OCI-LY7 (cell line): ENCODE results near the gene CEBPZOS. TPM values are rescaled to one million over a fixed set of nuclear protein-coding genes. Genes with fewer than 3 reads are reported as not detected.

Source experiments
- BruUV-seq: library from RNA; stranded (reverse); fragments of 400-500 nt; replicated peaks from 2 replicates; lab custom pipeline; 2021; lab: Mats Ljungman, UMichigan
- CTCF ChIA-PET: fragments of 300-600 bp; sonication (Branson Sonifier 250); formaldehyde crosslinking; loops from one replicate; lab custom pipeline; 2022; ENCODE audit warnings: antibody characterized with exemption; ENCODE audit not compliant: unreplicated experiment; lab: Charles Lee
- POLR2A ChIA-PET: fragments of 300-600 bp; sonication (Branson Sonifier 250); formaldehyde crosslinking; loops from one replicate; lab custom pipeline; 2022; ENCODE audit warnings: antibody characterized with exemption; lab: Charles Lee
- DNase-seq: peaks from one replicate; pipeline ENCODE4 v3.0.0-alpha.2; 2015; ENCODE audit warnings: low spot score
- H2AFZ ChIP-seq: fragments of 200-600 bp; sonication (generic), shearing (Covaris generic); 2 replicates; pipeline ENCODE4 v1.6.1; 2014; ENCODE audit warnings: mild to moderate bottlenecking, antibody characterized with exemption, low read length, moderate library complexity
- H3K27ac ChIP-seq: fragments of 200-600 bp; sonication (generic); 2 replicates; pipeline ENCODE4 v1.5.1; 2014; ENCODE audit warnings: mixed run types, low read depth, mild to moderate bottlenecking, moderate library complexity, low read length, inconsistent platforms; ENCODE audit not compliant: poor library complexity, severe bottlenecking
- H3K36me3 ChIP-seq: fragments of 200-600 bp; sonication (generic); 2 replicates; pipeline ENCODE4 v1.6.1; 2014; ENCODE audit warnings: mild to moderate bottlenecking, antibody characterized with exemption, low read length, moderate library complexity, mixed read lengths; ENCODE audit not compliant: insufficient read depth
- H3K4me1 ChIP-seq: fragments of 200-600 bp; sonication (generic); 2 replicates; pipeline ENCODE4 v1.5.1; 2014; ENCODE audit warnings: mild to moderate bottlenecking, low read length; ENCODE audit not compliant: insufficient read depth, poor library complexity, severe bottlenecking
- H3K4me2 ChIP-seq: fragments of 200-600 bp; sonication (generic); 2 replicates; pipeline ENCODE4 v1.6.1; 2014; ENCODE audit warnings: mild to moderate bottlenecking, low read length
- H3K4me3 ChIP-seq: fragments of 200-600 bp; sonication (generic); 2 replicates; pipeline ENCODE4 v1.5.1; 2014; ENCODE audit warnings: mild to moderate bottlenecking, low read depth, low read length; ENCODE audit not compliant: poor library complexity, severe bottlenecking
- H3K79me2 ChIP-seq: fragments of 200-600 bp; sonication (generic); 2 replicates; pipeline ENCODE4 v1.6.1; 2016; ENCODE audit warnings: low read depth, mild to moderate bottlenecking, low read length, moderate library complexity, mixed read lengths; ENCODE audit not compliant: insufficient read depth
- H3K9me2 ChIP-seq: fragments of 200-600 bp; sonication (generic); 2 replicates; pipeline ENCODE4 v1.6.1; 2016; ENCODE audit warnings: mild to moderate bottlenecking, low read length, mixed read lengths; ENCODE audit not compliant: insufficient read depth
- H3K9me3 ChIP-seq: fragments of 200-600 bp; sonication (generic); 2 replicates; pipeline ENCODE4 v1.6.1; 2014; ENCODE audit warnings: mild to moderate bottlenecking, mixed run types, low read length, mixed read lengths
- H4K20me1 ChIP-seq: fragments of 200-600 bp; sonication (generic); 2 replicates; pipeline ENCODE4 v1.6.1; 2014; ENCODE audit warnings: mild to moderate bottlenecking, antibody characterized with exemption, low read length, moderate library complexity, mixed read lengths; ENCODE audit not compliant: insufficient read depth
- EZH2phosphoT487 ChIP-seq: fragments of 200-600 bp; sonication (generic); IDR thresholded peaks from 2 replicates; pipeline ENCODE4 v1.6.1; 2018; ENCODE audit warnings: low read depth, borderline replicate concordance, mild to moderate bottlenecking, mixed run types, antibody characterized with exemption, low read length, moderate library complexity, mixed read lengths
- intact Hi-C: fragments of 100-400 bp; cut with micrococcal nuclease; formaldehyde crosslinking; loops from one replicate; pipeline ENCODE4 v1.10.0; 2022; ENCODE audit not compliant: unreplicated experiment
- total RNA-seq, 2 experiments: library from RNA; depleted of rRNA in 1 of 2; stranded (reverse); fragments of >200 nt in 1 of 2; shearing (Covaris generic) in 1 of 2; gene quantifications; 2 replicates each; pipeline ENCODE4 v1.2.3, GENCODE V29; 2014 to 2022
- TF ChIP-seq, protein P1 (sequence below): fragments of 200-600 bp; sonication (generic); conservative IDR thresholded peaks from 2 replicates; pipeline ENCODE4 v1.5.1; 2014; ENCODE audit warnings: mild to moderate bottlenecking, antibody characterized with exemption, low read length, moderate library complexity, mixed read lengths

Gene CEBPZOS
- total RNA-seq, 2 experiments from 2014 or later = 31.1 to 73.6 TPM

- H3K9me3 ChIP-seq = no peaks in the 10 kb centered on the region
- no peak for DNase-seq
- intact Hi-C loops = loop anchor here (5.0 to 10.0 kb wide), 2 partner anchors 353 to 695 kb away; no protein-coding TSS in a partner anchor
- no peaks in the 10 kb centered on the region for H3K9me2 ChIP-seq
- no peaks in the 10 kb centered on the region for H4K20me1 ChIP-seq
- ChIA-PET CTCF (no interaction called here), POLR2A (interaction anchor here (0.5 to 1.2 kb wide), 2 partner anchors 126 to 285 kb away, joined by 3 read pairs; no protein-coding TSS in a partner anchor)
- H2AFZ ChIP-seq = no peak overlapping the region
- no peak overlapping the region for H3K4me3 ChIP-seq
- H3K79me2 ChIP-seq = no peaks in the 10 kb centered on the region
- H3K27ac ChIP-seq = no peak overlapping the region
- no peaks in the 10 kb centered on the region for H3K36me3 ChIP-seq
- no peaks in the 10 kb centered on the region for H3K4me1 ChIP-seq
- no peak for TF ChIP-seq EZH2phosphoT487
- TF ChIP-seq, protein P1, sequence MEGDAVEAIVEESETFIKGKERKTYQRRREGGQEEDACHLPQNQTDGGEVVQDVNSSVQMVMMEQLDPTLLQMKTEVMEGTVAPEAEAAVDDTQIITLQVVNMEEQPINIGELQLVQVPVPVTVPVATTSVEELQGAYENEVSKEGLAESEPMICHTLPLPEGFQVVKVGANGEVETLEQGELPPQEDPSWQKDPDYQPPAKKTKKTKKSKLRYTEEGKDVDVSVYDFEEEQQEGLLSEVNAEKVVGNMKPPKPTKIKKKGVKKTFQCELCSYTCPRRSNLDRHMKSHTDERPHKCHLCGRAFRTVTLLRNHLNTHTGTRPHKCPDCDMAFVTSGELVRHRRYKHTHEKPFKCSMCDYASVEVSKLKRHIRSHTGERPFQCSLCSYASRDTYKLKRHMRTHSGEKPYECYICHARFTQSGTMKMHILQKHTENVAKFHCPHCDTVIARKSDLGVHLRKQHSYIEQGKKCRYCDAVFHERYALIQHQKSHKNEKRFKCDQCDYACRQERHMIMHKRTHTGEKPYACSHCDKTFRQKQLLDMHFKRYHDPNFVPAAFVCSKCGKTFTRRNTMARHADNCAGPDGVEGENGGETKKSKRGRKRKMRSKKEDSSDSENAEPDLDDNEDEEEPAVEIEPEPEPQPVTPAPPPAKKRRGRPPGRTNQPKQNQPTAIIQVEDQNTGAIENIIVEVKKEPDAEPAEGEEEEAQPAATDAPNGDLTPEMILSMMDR = no peak
- BruUV-seq = no TSS peak
- no peak overlapping the region for H3K4me2 ChIP-seq
Observed at GRCh38 chr2:37181726-37182684, 14.3 kb upstream of the CEBPZOS start.

GRCh38 chr2:37188570-37188969 is 7.7 kb upstream of the CEBPZOS start, which contains the start of gene SULT6B1:
Gene SULT6B1, minus strand, starts transcription at chr2:37188670. Its CDS starts 30 bp downstream, at chr2:37188640.
- H2AFZ ChIP-seq = no peak within 1 kb of the TSS
- H3K79me2 ChIP-seq = no peaks in the 10 kb centered on the region
- no peak within 1 kb of the TSS for H3K27ac ChIP-seq
- DNase-seq = no peak
- BruUV-seq = no TSS peak
- H3K4me2 ChIP-seq = no peak within 1 kb of the TSS
- H3K9me3 ChIP-seq = no peaks in the 10 kb centered on the region
- H3K36me3 ChIP-seq = no peaks in the 10 kb centered on the region
- no peaks in the 10 kb centered on the region for H3K4me1 ChIP-seq
- ChIA-PET POLR2A (interaction anchor here (1.0 kb wide), 1 partner anchor 23 kb away, joined by 3 read pairs; no protein-coding TSS in a partner anchor), CTCF (no interaction called here)
- H3K4me3 ChIP-seq = no peak within 1 kb of the TSS
- no peak for TF ChIP-seq EZH2phosphoT487
- TF ChIP-seq, protein P1 = no peak
- intact Hi-C loops = loop anchor here (10.0 kb wide), 1 partner anchor 346 kb away; no protein-coding TSS in a partner anchor
- no peaks in the 10 kb centered on the region for H3K9me2 ChIP-seq
- no peaks in the 10 kb centered on the region for H4K20me1 ChIP-seq
